ENCODE data around the gene TESPA1.

DNA sequence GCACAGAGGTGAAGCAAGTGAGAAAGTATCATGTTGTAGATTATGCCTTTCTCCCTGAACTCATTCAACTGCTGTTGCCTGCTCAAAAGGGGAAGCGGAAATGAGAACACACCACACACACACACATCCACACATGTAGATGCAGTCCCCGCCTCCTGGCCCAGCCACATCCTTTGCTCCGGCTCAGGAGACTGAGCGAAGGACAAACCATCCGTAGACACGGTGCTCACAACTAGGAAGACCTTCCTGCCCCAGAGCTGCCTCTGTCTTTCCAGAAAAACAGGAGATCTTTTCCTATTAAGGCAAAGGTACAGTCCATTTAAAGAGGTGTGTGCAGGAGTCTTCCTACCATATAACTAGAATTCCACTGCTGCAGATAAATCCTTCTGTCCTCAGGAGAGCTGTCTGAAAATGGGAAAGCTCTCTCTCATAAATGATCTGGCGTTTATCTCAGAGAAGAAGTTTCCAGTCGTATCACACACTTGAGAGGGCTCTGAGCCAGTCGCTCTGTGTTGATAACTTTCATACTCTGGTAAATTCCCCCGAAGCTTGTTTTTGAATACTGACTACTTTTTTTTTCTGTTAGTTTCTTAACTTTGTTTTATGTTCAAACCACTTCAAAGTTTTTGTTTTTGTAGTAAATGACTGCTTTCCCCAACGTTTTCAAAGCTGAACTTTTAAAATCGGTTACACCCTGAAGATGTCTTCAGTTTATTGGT is at the start of gene TESPA1:
- TF ChIP-seq, protein P1, sequence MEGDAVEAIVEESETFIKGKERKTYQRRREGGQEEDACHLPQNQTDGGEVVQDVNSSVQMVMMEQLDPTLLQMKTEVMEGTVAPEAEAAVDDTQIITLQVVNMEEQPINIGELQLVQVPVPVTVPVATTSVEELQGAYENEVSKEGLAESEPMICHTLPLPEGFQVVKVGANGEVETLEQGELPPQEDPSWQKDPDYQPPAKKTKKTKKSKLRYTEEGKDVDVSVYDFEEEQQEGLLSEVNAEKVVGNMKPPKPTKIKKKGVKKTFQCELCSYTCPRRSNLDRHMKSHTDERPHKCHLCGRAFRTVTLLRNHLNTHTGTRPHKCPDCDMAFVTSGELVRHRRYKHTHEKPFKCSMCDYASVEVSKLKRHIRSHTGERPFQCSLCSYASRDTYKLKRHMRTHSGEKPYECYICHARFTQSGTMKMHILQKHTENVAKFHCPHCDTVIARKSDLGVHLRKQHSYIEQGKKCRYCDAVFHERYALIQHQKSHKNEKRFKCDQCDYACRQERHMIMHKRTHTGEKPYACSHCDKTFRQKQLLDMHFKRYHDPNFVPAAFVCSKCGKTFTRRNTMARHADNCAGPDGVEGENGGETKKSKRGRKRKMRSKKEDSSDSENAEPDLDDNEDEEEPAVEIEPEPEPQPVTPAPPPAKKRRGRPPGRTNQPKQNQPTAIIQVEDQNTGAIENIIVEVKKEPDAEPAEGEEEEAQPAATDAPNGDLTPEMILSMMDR (IDR thresholded peaks at IDR 0.05), result no peak
- no peak for TF ChIP-seq EP300 (IDR thresholded peaks at IDR 0.05)

Measured in esophagus muscularis mucosa (tissue), 3 donors.